CD14-positive monocyte (primary cell): ENCODE measurements around the gene PHYHIPL. TPM values are rescaled to one million over a fixed set of nuclear protein-coding genes. Genes with fewer than 3 reads are reported as not detected.

ENCODE experiments used
- DNase-seq, 3 donors: peaks; one replicate each; pipeline ENCODE4 v3.0.0-alpha.2; 2011 to 2022
- H2AFZ ChIP-seq: 2 replicates; pipeline ENCODE4 v1.6.0; 2012; ENCODE audit warnings: mild to moderate bottlenecking, low read depth, low read length, inconsistent platforms; ENCODE audit not compliant: insufficient read depth, poor library complexity, severe bottlenecking
- H3K27ac ChIP-seq, 2 donors: 1 replicate in 1 of 2; 2 replicates in 1 of 2; pipeline ENCODE4 v1.5.1; 2012 to 2013; ENCODE audit warnings: low read length in 2 of 2, control low read depth in 1 of 2, inconsistent platforms in 1 of 2, low read depth in 1 of 2, mild to moderate bottlenecking in 1 of 2
- H3K27me3 ChIP-seq, 2 donors: one replicate each; pipeline versions ENCODE4 v1.6.0 to v1.6.1; 2011 to 2013; ENCODE audit warnings: low read length in 2 of 2; ENCODE audit not compliant: control insufficient read depth in 2 of 2, insufficient read depth in 2 of 2
- H3K36me3 ChIP-seq, 2 donors: replicated peaks in 1 of 2; 1 replicate in 1 of 2; 2 replicates in 1 of 2; pipeline versions ENCODE4 v1.5.1 to v1.6.1; 2012 to 2013; ENCODE audit warnings: low read length in 2 of 2, control low read depth in 1 of 2, inconsistent platforms in 1 of 2, mild to moderate bottlenecking in 1 of 2; ENCODE audit not compliant: insufficient read depth in 2 of 2, control insufficient read depth in 1 of 2
- H3K4me1 ChIP-seq, 2 donors: 1 replicate in 1 of 2; 2 replicates in 1 of 2; pipeline versions ENCODE4 v1.5.1 to v1.6.1; 2012 to 2013; ENCODE audit warnings: low read length in 2 of 2, control low read depth in 1 of 2, inconsistent platforms in 1 of 2, mild to moderate bottlenecking in 1 of 2, moderate library complexity in 1 of 2; ENCODE audit not compliant: insufficient read depth in 2 of 2, control insufficient read depth in 1 of 2
- H3K4me2 ChIP-seq: replicated peaks from 2 replicates; pipeline ENCODE3; 2012; ENCODE audit warnings: low read length, moderate library complexity, mild to moderate bottlenecking; ENCODE audit not compliant: poor library complexity, severe bottlenecking; ENCODE audit errors: extremely low read depth
- H3K4me3 ChIP-seq, 3 experiments: fragments of 200-600 bp in 1 of 3; sonication (generic) in 1 of 3; replicated peaks in 1 of 3; 1 replicate in 2 of 3; 2 replicates in 1 of 3; pipeline ENCODE4 v1.5.1; 2011 to 2013; ENCODE audit warnings: low read length in 3 of 3, mild to moderate bottlenecking in 3 of 3, control low read depth in 2 of 3, low read depth in 2 of 3, inconsistent platforms in 1 of 3, moderate library complexity in 1 of 3
- H3K79me2 ChIP-seq: 2 replicates; pipeline ENCODE4 v1.6.0; 2012; ENCODE audit warnings: mild to moderate bottlenecking, control low read depth, inconsistent platforms, low read length, moderate library complexity; ENCODE audit not compliant: insufficient read depth
- H3K9ac ChIP-seq: 2 replicates; pipeline ENCODE4 v1.6.0; 2017; ENCODE audit warnings: low read length, mild to moderate bottlenecking; ENCODE audit not compliant: insufficient read depth, poor library complexity, severe bottlenecking
- H3K9me3 ChIP-seq, 2 donors: replicated peaks in 1 of 2; 1 replicate in 1 of 2; 2 replicates in 1 of 2; pipeline versions ENCODE4 v1.5.1 to v1.6.1; 2012 to 2013; ENCODE audit warnings: low read length in 2 of 2, control low read depth in 1 of 2; ENCODE audit not compliant: control insufficient read depth in 1 of 2, insufficient read depth in 1 of 2
- H4K20me1 ChIP-seq: 2 replicates; pipeline ENCODE4 v1.6.0; 2012; ENCODE audit warnings: mild to moderate bottlenecking, low read length, control low read depth, moderate library complexity; ENCODE audit not compliant: insufficient read depth
- H3K27ac Mint-ChIP-seq, 7 donors: one replicate each; pipeline ENCODE4 v1.8.0; 2020; ENCODE audit warnings: mild to moderate bottlenecking in 7 of 7, mixed read lengths in 7 of 7, moderate library complexity in 6 of 7, inconsistent platforms in 2 of 7
- H3K27me3 Mint-ChIP-seq, 3 donors: one replicate each; pipeline ENCODE4 v1.8.0; 2021 to 2022; ENCODE audit warnings: low read depth in 3 of 3, mild to moderate bottlenecking in 3 of 3, mixed read lengths in 3 of 3, moderate library complexity in 3 of 3, inconsistent platforms in 1 of 3
- H3K36me3 Mint-ChIP-seq, 2 donors: one replicate each; pipeline ENCODE4 v1.8.0; 2020; ENCODE audit warnings: mixed read lengths in 2 of 2, inconsistent platforms in 1 of 2, mild to moderate bottlenecking in 1 of 2
- H3K4me1 Mint-ChIP-seq: one replicate; pipeline ENCODE4 v1.8.0; 2020; ENCODE audit warnings: mild to moderate bottlenecking, mixed read lengths
- H3K4me3 Mint-ChIP-seq, 2 donors: one replicate each; pipeline ENCODE4 v1.8.0; 2020; ENCODE audit warnings: mild to moderate bottlenecking in 2 of 2, mixed read lengths in 2 of 2, moderate library complexity in 1 of 2
- H3K9me3 Mint-ChIP-seq, 7 donors: one replicate each; pipeline ENCODE4 v1.8.0; 2020 to 2022; ENCODE audit warnings: mixed read lengths in 7 of 7, mild to moderate bottlenecking in 6 of 7, moderate library complexity in 6 of 7, inconsistent platforms in 2 of 7
- CTCF ChIP-seq: fragments of 200-600 bp; IDR thresholded peaks from one replicate; pipeline ENCODE4 v1.8.0; 2022; ENCODE audit warnings: antibody characterized with exemption, mild to moderate bottlenecking
- WGBS: methylation state at CpG from one replicate; pipeline ENCODE4 v1.1.5; 2013; ENCODE audit warnings: missing lambda C conversion rate; ENCODE audit not compliant: insufficient coverage; 5-methylcytosine and 5-hydroxymethylcytosine counted together
- intact Hi-C, 2 donors: fragments of 100-400 bp; cut with micrococcal nuclease; formaldehyde crosslinking; loops; one replicate each; pipeline versions ENCODE4 v1.15.0 to v1.15.1; 2023
- polyA plus RNA-seq, 3 donors: library from polyadenylated mRNA; depleted of rRNA in 1 of 3; unstranded in 2 of 3; stranded (reverse) in 1 of 3; fragments of 300-500 nt in 2 of 3; fragments of >200 nt in 1 of 3; fragmentation: Illumina TruSeq in 2 of 3; gene quantifications; 1 replicate in 2 of 3; 2 replicates in 1 of 3; pipeline ENCODE4 v1.2.3, GENCODE V29; 2012 to 2021

PHYHIPL gene
- polyA plus RNA-seq, 3 donors = not detected

GRCh38 chr10:59257224-59257623, 80.8 kb downstream of the PHYHIPL start:
- H3K27me3 Mint-ChIP-seq = no peaks in the 10 kb centered on the region
- Histone ChIP-seq H4K20me1 (no peaks in the 10 kb centered on the region), H3K9ac (no peak overlapping the region), H3K36me3 (no peaks in the 10 kb centered on the region), H3K79me2 (no peaks in the 10 kb centered on the region), H3K4me3 (no peak overlapping the region), H3K4me1 (no peaks in the 10 kb centered on the region), H2AFZ (no peak overlapping the region), H3K4me2 (no peak overlapping the region), H3K9me3 (no peaks in the 10 kb centered on the region), H3K27ac (no peak overlapping the region), H3K27me3 (no peaks in the 10 kb centered on the region)
- no peak overlapping the region for H3K4me3 Mint-ChIP-seq
- H3K4me1 Mint-ChIP-seq = no peaks in the 10 kb centered on the region
- H3K27ac Mint-ChIP-seq = no peak overlapping the region
- no CpG with 5 or more reads among the region's 1 CpG for WGBS
- intact Hi-C loops = no loop called here
- no peaks in the 10 kb centered on the region for H3K36me3 Mint-ChIP-seq
- no peak for DNase-seq
- no peak for TF ChIP-seq CTCF
- peaks cover 0 to 2% (median 0%) of the 10 kb centered on the region in 7 donors for H3K9me3 Mint-ChIP-seq

DNA sequence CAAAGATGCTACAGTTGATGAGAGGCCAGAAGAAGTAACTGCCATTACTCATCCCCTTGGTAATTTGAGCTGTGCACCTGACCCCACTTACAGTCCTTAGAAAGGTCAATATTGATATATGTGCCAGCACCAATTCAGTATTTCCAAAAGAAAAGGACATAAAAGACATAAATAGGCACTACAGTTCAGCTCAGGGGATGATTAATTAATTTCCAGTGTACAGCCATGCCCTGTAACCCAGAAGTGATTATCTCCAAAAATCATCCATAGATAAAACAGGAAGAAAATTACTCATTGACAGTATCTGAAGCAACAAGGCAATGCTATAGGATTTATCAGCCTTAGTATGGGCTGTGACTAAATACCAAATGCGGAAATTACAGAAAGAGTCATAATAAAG, 82.4 kb downstream of the PHYHIPL start:
- H3K4me1 Mint-ChIP-seq = no peaks in the 10 kb centered on the region
- no CpG with 5 or more reads among the region's 1 CpG for WGBS
- no peak overlapping the region for H3K27ac Mint-ChIP-seq

More for the DNA sequence above, 82.4 kb downstream of the PHYHIPL start:
- no peak for TF ChIP-seq CTCF
- H3K4me2 ChIP-seq = no peak overlapping the region
- H3K4me3 ChIP-seq = no peak overlapping the region
- H3K36me3 ChIP-seq = no peaks in the 10 kb centered on the region
- H3K9me3 Mint-ChIP-seq = no peaks in the 10 kb centered on the region
- no peak overlapping the region for H2AFZ ChIP-seq
- no peaks in the 10 kb centered on the region for H3K4me1 ChIP-seq
- H4K20me1 ChIP-seq = no peaks in the 10 kb centered on the region
- no peaks in the 10 kb centered on the region for H3K9me3 ChIP-seq
- no peaks in the 10 kb centered on the region for H3K36me3 Mint-ChIP-seq
- no peak overlapping the region for H3K27ac ChIP-seq
- no peak overlapping the region for H3K9ac ChIP-seq
- intact Hi-C loops = no loop called here
- no peak overlapping the region for H3K4me3 Mint-ChIP-seq
- H3K27me3 ChIP-seq = no peaks in the 10 kb centered on the region
- no peak for DNase-seq
- H3K79me2 ChIP-seq = no peaks in the 10 kb centered on the region
- H3K27me3 Mint-ChIP-seq = peaks cover 0 to 1% (median 0%) of the 10 kb centered on the region in 3 donors
